ENCODE measurements around the gene AP4B1. TPM values are rescaled to one million over a fixed set of nuclear protein-coding genes. Genes with fewer than 3 reads are reported as not detected.

Gene AP4B1
- total and polyA plus RNA-seq, 9 of the 15 experiments (the other 6 are each of a cell fraction or from before 2014, with no cell fraction given) = 15.8 to 36.5 (median 24.6) TPM

- TF ChIP-seq ZBTB34 (CRISPR knock-in tag; IDR thresholded peaks at IDR 0.05) (no peak), MITF (IDR thresholded peaks at IDR 0.05) (0 out of 2 replicates have a peak, but pooled peaks have one; percentile 8), NR2C2 (CRISPR knock-in tag; IDR thresholded peaks at IDR 0.05) (peak; percentile 70), NR2C2 (tag; IDR thresholded peaks at IDR 0.05) (peak; percentile 80; the same call in 1 of the 2 replicates), CHD2 (IDR thresholded peaks at IDR 0.05; ENCODE audit: low read depth, low read length) (peak; percentile 90), HOXB6 (CRISPR knock-in tag; IDR thresholded peaks at IDR 0.05; ENCODE audit: borderline replicate concordance) (no peak), CBX1 (IDR thresholded peaks at IDR 0.05; ENCODE audit: low read depth) (peak; percentile 88), ZC3H11A (IDR thresholded peaks at IDR 0.05; ENCODE audit: low read depth, low read length) (peak; percentile 86; the same call in 1 of the 2 replicates), SOX6 (IDR thresholded peaks at IDR 0.05) (peak; percentile 88), HMBOX1 (IDR thresholded peaks at IDR 0.05) (peak; percentile 17; the same call in 1 of the 2 replicates), KDM1A (IDR thresholded peaks at IDR 0.05) (no peak), ARID4B (CRISPR knock-in tag; IDR thresholded peaks at IDR 0.05) (peak; percentile 86), ZNF699 (CRISPR knock-in tag; IDR thresholded peaks at IDR 0.05; ENCODE audit: insufficient replicate concordance) (no peak), ZNF431 (CRISPR knock-in tag; IDR thresholded peaks at IDR 0.05) (peak; percentile 80; the same call in 1 of the 2 replicates), FOXO4 (CRISPR knock-in tag; IDR thresholded peaks at IDR 0.05) (no peak), SIN3A (IDR thresholded peaks at IDR 0.05; ENCODE audit: borderline replicate concordance in 2 of 2, control insufficient read depth in 1 of 2, low read depth in 2 of 2, low read length in 2 of 2) (peak; percentile 86 to 95), C11orf30 (IDR thresholded peaks at IDR 0.05; ENCODE audit: low read depth) (peak; percentile 56), KAT7 (CRISPR knock-in tag; IDR thresholded peaks at IDR 0.05; ENCODE audit: borderline replicate concordance) (peak; percentile 77; the same call in 1 of the 2 replicates)
These were observed at the start of gene AP4B1, which contains the start of gene DCLRE1B (continued) for GRCh38 chr1:113904674-113905434.

Data from K562 (cell line).